Measurements from ENCODE around the gene TBC1D22A. TPM values are rescaled to one million over a fixed set of nuclear protein-coding genes. Genes with fewer than 3 reads are reported as not detected.

The TBC1D22A gene
- polyA plus RNA-seq, 1 of the 3 experiments (the other 2 are of a cell fraction): 16.5 TPM

- no peak for TF ChIP-seq EZH2phosphoT487 (IDR thresholded peaks at IDR 0.05; ENCODE audit: borderline replicate concordance, low read depth)
- TF ChIP-seq RAD21 (IDR thresholded peaks at IDR 0.05; ENCODE audit: low read length): no peak
- TF ChIP-seq FOXJ3 (CRISPR knock-in tag; IDR thresholded peaks at IDR 0.05): no peak
- TF ChIP-seq, protein P1, sequence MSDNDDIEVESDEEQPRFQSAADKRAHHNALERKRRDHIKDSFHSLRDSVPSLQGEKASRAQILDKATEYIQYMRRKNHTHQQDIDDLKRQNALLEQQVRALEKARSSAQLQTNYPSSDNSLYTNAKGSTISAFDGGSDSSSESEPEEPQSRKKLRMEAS (IDR thresholded peaks at IDR 0.05; ENCODE audit: low read depth): no peak
- no peak for TF ChIP-seq GATA2 (CRISPR knock-in tag; IDR thresholded peaks at IDR 0.05)
These were observed 196.2 kb downstream of the TBC1D22A start (continued) for GRCh38 chr22:46958658-46959057.

DNA sequence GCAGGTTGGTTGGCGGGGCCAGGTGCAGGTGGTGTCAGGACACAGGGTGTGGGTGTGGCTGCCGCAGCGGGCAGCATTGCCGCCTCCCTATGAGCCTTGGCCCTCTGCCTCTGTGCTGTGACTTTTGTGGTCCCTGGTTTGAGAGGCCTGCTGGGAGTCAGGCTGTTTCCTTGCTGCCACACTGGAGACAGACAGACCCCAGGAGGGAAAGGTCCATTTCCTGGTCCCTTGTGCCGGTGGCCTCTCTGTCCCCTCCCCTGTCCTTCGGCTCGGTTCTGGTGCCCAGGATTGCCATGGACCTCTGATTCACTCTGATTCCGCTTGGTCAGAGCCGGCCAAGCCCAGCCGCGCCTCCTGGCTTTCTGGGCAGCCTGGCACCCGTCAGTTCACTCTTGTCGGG lies 196.9 kb downstream of the TBC1D22A start:
- H3K9ac ChIP-seq: no peak overlapping the region
- ChIA-PET CTCF (interaction anchor here (0.9 kb wide), 1 partner anchor 9 kb away, joined by 4 read pairs; no protein-coding TSS in a partner anchor), POLR2A (no interaction called here)
- H3K27ac ChIP-seq (ENCODE audit: low read depth in 2 of 2, low read length in 1 of 2): no peak overlapping the region
- H3K4me2 ChIP-seq: no peak overlapping the region
- peaks cover 0 to 12% of the 10 kb centered on the region in 2 experiments; a peak in 1 of 4 replicates for H3K4me1 ChIP-seq (ENCODE audit: control insufficient read depth in 1 of 2, insufficient read depth in 2 of 2, low read depth in 1 of 2, low read length in 1 of 2)
- DNase-seq: no peak
- no peaks in the 10 kb centered on the region for H3K79me2 ChIP-seq (ENCODE audit: insufficient read depth)
- H3K27me3 ChIP-seq (ENCODE audit: insufficient read depth): no peaks in the 10 kb centered on the region
- H3K4me3 ChIP-seq (ENCODE audit: low read depth in 2 of 2, low read length in 1 of 2): no peak overlapping the region
- H2AFZ ChIP-seq (ENCODE audit: low read depth): no peak overlapping the region
- TF ChIP-seq NFIC (IDR thresholded peaks at IDR 0.05; ENCODE audit: borderline replicate concordance) (no peak), RCOR1 (IDR thresholded peaks at IDR 0.05; ENCODE audit: low read length) (no peak), CHD2 (IDR thresholded peaks at IDR 0.05; ENCODE audit: low read length, partially characterized antibody) (no peak), TCF12 (IDR thresholded peaks at IDR 0.05) (no peak), FOXM1 (IDR thresholded peaks at IDR 0.05; ENCODE audit: low read depth) (no peak)
- WGBS (ENCODE audit: low lambda C conversion rate): 95% methylated on average over 7 of the region's 13 CpGs
- H3F3A ChIP-seq (replicated peaks; ENCODE audit: insufficient read depth): no peaks in the 10 kb centered on the region
- no peaks in the 10 kb centered on the region for H4K20me1 ChIP-seq (ENCODE audit: insufficient read depth)
- H3K9me3 ChIP-seq: no peaks in the 10 kb centered on the region
- no peaks in the 10 kb centered on the region for H3K9me2 ChIP-seq
- H3K36me3 ChIP-seq (replicated peaks in 1 of 2; ENCODE audit: control insufficient read depth in 1 of 2, insufficient read depth in 2 of 2, low read length in 1 of 2): no peaks in the 10 kb centered on the region

DNA sequence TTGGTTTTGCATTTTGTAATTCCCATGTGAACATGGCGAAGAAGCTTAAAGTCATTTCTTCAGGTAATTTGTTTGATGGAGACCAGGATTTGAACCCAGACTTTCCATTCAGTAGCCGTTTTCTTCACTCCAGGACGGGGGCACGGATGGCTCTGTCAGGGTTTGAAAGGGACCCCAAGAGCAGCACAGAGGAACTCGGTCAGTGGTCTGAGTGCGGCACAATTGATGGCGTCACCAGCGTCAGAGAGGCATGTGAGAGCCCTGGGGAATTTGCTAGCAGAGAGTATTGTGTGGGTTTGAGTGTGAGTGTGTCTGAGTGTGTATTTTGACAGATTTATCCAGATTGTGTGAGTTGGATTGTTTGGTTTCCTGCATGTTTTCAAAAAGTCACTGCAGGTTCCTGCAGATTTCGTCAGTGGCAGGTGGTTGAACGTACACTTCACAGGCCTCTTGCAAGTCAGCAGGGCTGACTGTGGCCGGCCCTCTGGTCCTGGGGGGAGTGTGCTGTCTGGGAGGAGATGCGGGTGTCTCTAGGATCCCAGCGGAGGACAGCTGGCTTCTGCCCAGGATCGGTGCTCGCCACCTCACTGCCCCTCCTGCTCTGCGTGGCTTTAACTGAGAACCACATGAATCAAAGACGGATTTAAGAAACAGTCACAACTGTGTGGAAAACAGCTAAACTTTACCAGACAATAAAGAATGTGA lies 199.3 kb downstream of the TBC1D22A start:
- Histone ChIP-seq H3K9me3 (no peaks in the 10 kb centered on the region), H3F3A (replicated peaks; ENCODE audit: insufficient read depth) (no peaks in the 10 kb centered on the region), H3K79me2 (ENCODE audit: insufficient read depth) (no peaks in the 10 kb centered on the region), H3K4me1 (ENCODE audit: control insufficient read depth in 1 of 2, insufficient read depth in 2 of 2, low read depth in 1 of 2, low read length in 1 of 2) (peaks cover 0 to 12% of the 10 kb centered on the region in 2 experiments; a peak in 1 of 4 replicates), H3K4me2 (no peak overlapping the region), H3K27ac (ENCODE audit: low read depth in 2 of 2, low read length in 1 of 2) (no peak overlapping the region), H3K9me2 (no peaks in the 10 kb centered on the region), H3K9ac (no peak overlapping the region), H4K20me1 (ENCODE audit: insufficient read depth) (no peaks in the 10 kb centered on the region), H2AFZ (ENCODE audit: low read depth) (no peak overlapping the region), H3K27me3 (ENCODE audit: insufficient read depth) (no peaks in the 10 kb centered on the region), H3K36me3 (replicated peaks in 1 of 2; ENCODE audit: control insufficient read depth in 1 of 2, insufficient read depth in 2 of 2, low read length in 1 of 2) (no peaks in the 10 kb centered on the region), H3K4me3 (ENCODE audit: low read depth in 2 of 2, low read length in 1 of 2) (no peak overlapping the region)
- ChIA-PET POLR2A (no interaction called here), CTCF (interaction anchor here (0.8 to 1.7 kb wide), 3 partner anchors 9 to 158 kb away, joined by 3 read pairs; no protein-coding TSS in a partner anchor)
- TF ChIP-seq MXI1 (IDR thresholded peaks at IDR 0.05; ENCODE audit: low read depth, low read length): no peak
- no peak for TF ChIP-seq FOXJ3 (CRISPR knock-in tag; IDR thresholded peaks at IDR 0.05)
- TF ChIP-seq USF2 (IDR thresholded peaks at IDR 0.05; ENCODE audit: borderline replicate concordance, low read depth, low read length): no peak
- TF ChIP-seq GABPA (IDR thresholded peaks at IDR 0.05; ENCODE audit: low read depth): no peak
- no peak for TF ChIP-seq TAF1 (IDR thresholded peaks at IDR 0.05; ENCODE audit: borderline replicate concordance, low read depth, low read length)
- TF ChIP-seq, protein P1 (IDR thresholded peaks at IDR 0.05; ENCODE audit: low read depth): no peak
- no peak for DNase-seq
- 97% methylated on average over 12 of the region's 17 CpGs for WGBS (ENCODE audit: low lambda C conversion rate)
